Measurements from ENCODE around the gene ITGAD.

ITGAD gene

GRCh38 chr16:31428638-31429247 is 35.6 kb downstream of the ITGAD start:
- no peak overlapping the region for H3K4me3 ChIP-seq (ENCODE audit: low read depth, low read length)
- no peak for TF ChIP-seq CTCF (IDR thresholded peaks at IDR 0.05; ENCODE audit: low read depth, low read length, missing control alignments)
- DNase-seq (ENCODE audit: low read depth) = no peak

- H3K4me3 ChIP-seq (ENCODE audit: low read depth, low read length) = no peak overlapping the region
- no peak for TF ChIP-seq CTCF (IDR thresholded peaks at IDR 0.05; ENCODE audit: low read depth, low read length, missing control alignments)
- no peak for DNase-seq (ENCODE audit: low read depth)
These were observed 36.2 kb downstream of the ITGAD start for GRCh38 chr16:31429314-31429713.

- H3K4me3 ChIP-seq (ENCODE audit: low read depth, low read length) = no peak overlapping the region
- TF ChIP-seq CTCF (IDR thresholded peaks at IDR 0.05; ENCODE audit: low read depth, low read length, missing control alignments) = no peak
- no peak for DNase-seq (ENCODE audit: low read depth)
These were observed 36.7 kb downstream of the ITGAD start for GRCh38 chr16:31429796-31430195.

- no peak overlapping the region for H3K4me3 ChIP-seq (ENCODE audit: low read depth, low read length)
- no peak for TF ChIP-seq CTCF (IDR thresholded peaks at IDR 0.05; ENCODE audit: low read depth, low read length, missing control alignments)
- no peak for DNase-seq (ENCODE audit: low read depth)
These were observed 37.4 kb downstream of the ITGAD start for GRCh38 chr16:31430380-31431052.

GRCh38 chr16:31435341-31436220 is 42.4 kb downstream of the ITGAD start:
- DNase-seq (ENCODE audit: low read depth) = no peak
- no peak for TF ChIP-seq CTCF (IDR thresholded peaks at IDR 0.05; ENCODE audit: low read depth, low read length, missing control alignments)
- H3K4me3 ChIP-seq (ENCODE audit: low read depth, low read length) = no peak overlapping the region

- TF ChIP-seq CTCF (IDR thresholded peaks at IDR 0.05; ENCODE audit: low read depth, low read length, missing control alignments) = no peak
- H3K4me3 ChIP-seq (ENCODE audit: low read depth, low read length) = no peak overlapping the region
- DNase-seq (ENCODE audit: low read depth) = no peak
These were observed 43.3 kb downstream of the ITGAD start for GRCh38 chr16:31436221-31437045.

All from GM12864 (cell line).